EH (cell line): ENCODE data around the gene HDAC4.
"Not testable (repeated sequence)": the region's sequence is repeated elsewhere in the genome, so short reads cannot be mapped to it uniquely, and the experiment has no call there.

Source experiments
- DNase-seq: peaks from one replicate; pipeline ENCODE4 v3.0.0-alpha.2; 2015; ENCODE audit warnings: low read depth

The HDAC4 gene

GRCh38 chr2:239400596-239401066 is at the start of gene HDAC4:
TSS of gene HDAC4 (minus strand) at chr2:239401020. CDS start at chr2:239352699, 48,321 bp downstream.
- DNase-seq, result no peak

- DNase-seq, result not testable (repeated sequence)
Measured at GRCh38 chr2:239449468-239449867, 48.6 kb upstream of the HDAC4 start.

GRCh38 chr2:239445771-239446524 is 45.1 kb upstream of the HDAC4 start:
- peak; percentile 19 for DNase-seq

GRCh38 chr2:239444626-239445577 is 44.1 kb upstream of the HDAC4 start:
- DNase-seq, result peak; percentile 19

- peak; percentile 73 for DNase-seq
Measured at GRCh38 chr2:239443666-239444567, 43.1 kb upstream of the HDAC4 start.

GRCh38 chr2:239443102-239443620 is 42.3 kb upstream of the HDAC4 start:
- DNase-seq, result no peak

- no peak for DNase-seq
Measured at GRCh38 chr2:239442192-239442591, 41.4 kb upstream of the HDAC4 start.

- DNase-seq, result no peak
Measured at GRCh38 chr2:239441261-239442078, 40.6 kb upstream of the HDAC4 start.

- no peak for DNase-seq
Measured at GRCh38 chr2:239440511-239440959, 39.7 kb upstream of the HDAC4 start.

GRCh38 chr2:239439754-239440315 is 39.0 kb upstream of the HDAC4 start:
- DNase-seq, result no peak

GRCh38 chr2:239438995-239439753 is 38.4 kb upstream of the HDAC4 start:
- DNase-seq, result no peak

GRCh38 chr2:239438368-239438767 is 37.5 kb upstream of the HDAC4 start:
- no peak for DNase-seq

- DNase-seq, result no peak
Measured at GRCh38 chr2:239436669-239437335, 36.0 kb upstream of the HDAC4 start.

GRCh38 chr2:239436076-239436475 is 35.3 kb upstream of the HDAC4 start:
- DNase-seq, result no peak

GRCh38 chr2:239433777-239434403 is 33.1 kb upstream of the HDAC4 start:
- peak; percentile 40 for DNase-seq

GRCh38 chr2:239432174-239432573 is 31.4 kb upstream of the HDAC4 start:
- DNase-seq, result no peak

GRCh38 chr2:239431536-239431935 is 30.7 kb upstream of the HDAC4 start:
- no peak for DNase-seq
